Activated T-helper 17 cell treated with anti-CD3 and anti-CD28 coated beads, Interleukin-2, amount 50 U/mL, for 72 hours (primary cell): ENCODE results near the gene TRAF4. TPM values are rescaled to one million over a fixed set of nuclear protein-coding genes. Genes with fewer than 3 reads are reported as not detected.

Experiments used
- ATAC-seq: fragments of 150-1000 bp; cut with Tn5 transposase; replicated peaks from 2 replicates; pipeline ENCODE4 v1.10.0; 2021; ENCODE audit warnings: mild to moderate bottlenecking, moderate library complexity
- H3K27ac Mint-ChIP-seq: one replicate; pipeline ENCODE4 v1.8.0; 2022; ENCODE audit warnings: mixed read lengths
- H3K27me3 Mint-ChIP-seq: one replicate; pipeline ENCODE4 v1.8.0; 2022; ENCODE audit warnings: mixed read lengths
- H3K36me3 Mint-ChIP-seq: one replicate; pipeline ENCODE4 v1.8.0; 2022; ENCODE audit warnings: low read depth, mild to moderate bottlenecking, mixed read lengths
- H3K4me1 Mint-ChIP-seq: one replicate; pipeline ENCODE4 v1.8.0; 2022; ENCODE audit warnings: mixed read lengths
- H3K4me3 Mint-ChIP-seq: one replicate; pipeline ENCODE4 v1.8.0; 2022; ENCODE audit warnings: mild to moderate bottlenecking, mixed read lengths
- H3K9me3 Mint-ChIP-seq: one replicate; pipeline ENCODE4 v1.8.0; 2022; ENCODE audit warnings: mixed read lengths
- total RNA-seq, 2 donors: library from RNA; stranded (reverse); gene quantifications; one replicate each; pipeline ENCODE4 v1.2.3, GENCODE V29; 2022

The TRAF4 gene
- total RNA-seq, 2 donors from 2014 or later: 78.4 to 181 TPM

DNA sequence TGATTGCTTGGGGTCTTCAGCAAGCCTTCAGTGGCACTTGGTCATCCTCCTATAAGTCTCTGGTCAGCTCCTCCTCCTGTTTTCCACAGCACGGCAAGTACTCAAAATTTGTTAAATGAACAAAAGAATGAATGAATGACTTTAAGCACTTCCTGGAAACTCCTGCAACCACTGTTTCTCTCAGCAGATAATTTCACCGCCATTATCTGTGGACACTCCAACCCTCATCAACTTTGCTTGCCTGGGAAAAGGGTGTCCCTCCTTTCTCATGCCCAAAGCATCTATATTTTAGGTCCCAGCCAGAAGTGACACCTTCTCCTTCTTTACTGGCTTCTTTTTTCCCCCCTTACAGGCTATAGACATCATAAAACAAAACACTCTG lies 36.5 kb upstream of the TRAF4 start:
- peaks cover 9% of the 10 kb centered on the region for H3K4me1 Mint-ChIP-seq
- no peaks in the 10 kb centered on the region for H3K27me3 Mint-ChIP-seq
- H3K27ac Mint-ChIP-seq: peak overlapping the region; percentile 51
- peaks cover 32% of the 10 kb centered on the region for H3K36me3 Mint-ChIP-seq
- H3K9me3 Mint-ChIP-seq: no peaks in the 10 kb centered on the region
- H3K4me3 Mint-ChIP-seq: no peak overlapping the region
- ATAC-seq: no peak

DNA sequence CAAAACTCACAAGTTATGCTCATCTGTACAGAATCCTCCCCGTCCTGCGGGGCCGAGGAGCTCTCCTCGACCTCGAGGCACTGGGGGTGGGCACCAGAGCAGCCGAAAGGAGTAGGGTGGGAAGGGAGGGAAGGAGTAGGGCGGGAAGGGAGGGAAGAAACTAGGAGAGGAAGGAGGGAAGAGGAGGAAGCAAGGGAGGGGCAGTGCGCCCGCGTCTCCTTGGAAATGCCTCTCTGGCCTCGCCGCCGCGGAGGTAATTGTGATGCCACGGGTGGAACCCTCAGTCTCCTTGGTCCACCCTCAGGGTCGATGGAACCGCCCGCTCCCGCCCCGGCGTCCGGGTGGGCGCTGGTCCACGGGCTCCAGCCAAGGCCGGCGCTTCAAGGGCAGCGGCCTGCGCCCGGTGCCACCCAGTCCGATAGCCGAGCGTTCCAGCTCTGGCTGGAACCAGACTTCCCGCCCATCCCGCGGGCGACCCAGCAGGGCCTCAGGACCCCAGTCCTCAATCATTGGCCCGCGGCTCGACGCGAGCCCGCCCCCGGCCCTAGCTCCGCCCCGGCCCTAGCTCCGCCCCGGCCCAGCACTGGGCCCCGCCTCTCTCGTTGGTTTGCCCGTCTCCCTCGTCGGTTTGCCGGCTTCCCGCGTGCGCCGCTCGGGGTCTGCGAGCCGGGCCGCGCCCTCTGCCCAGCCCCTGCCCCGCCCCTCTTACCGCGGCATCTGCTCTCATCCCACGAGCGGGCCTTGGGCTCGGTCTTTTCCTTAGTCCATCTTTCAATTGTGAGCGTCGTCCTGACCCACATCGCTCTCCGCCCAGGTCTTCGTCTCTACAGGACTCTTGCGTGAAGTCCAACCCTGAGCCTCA lies 32.7 kb upstream of the TRAF4 start:
- H3K27me3 Mint-ChIP-seq: peaks cover 7% of the 10 kb centered on the region
- ATAC-seq: peak; percentile 90
- H3K27ac Mint-ChIP-seq: peak overlapping the region; percentile 74
- no peaks in the 10 kb centered on the region for H3K9me3 Mint-ChIP-seq
- peaks cover 1% of the 10 kb centered on the region for H3K36me3 Mint-ChIP-seq
- peak overlapping the region; percentile 91 for H3K4me3 Mint-ChIP-seq
- H3K4me1 Mint-ChIP-seq: peaks cover 12% of the 10 kb centered on the region

DNA sequence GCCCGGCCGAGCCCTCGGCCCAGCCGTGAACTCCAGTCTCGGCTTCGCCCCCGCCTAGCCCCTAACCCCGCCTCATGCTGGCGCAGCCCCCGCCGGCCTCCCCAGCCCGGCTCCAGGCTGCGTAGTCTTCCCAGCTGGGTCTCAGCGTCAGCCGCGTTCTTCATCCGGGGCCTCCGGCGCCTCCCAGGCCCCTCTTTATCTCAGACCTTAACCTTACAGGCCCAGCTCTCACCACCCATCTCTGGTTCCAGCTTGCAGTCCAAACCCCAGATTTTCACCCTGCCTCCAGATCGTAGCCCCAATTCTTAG lies 32.1 kb upstream of the TRAF4 start, which contains the start of gene PROCA1:
Gene PROCA1 (minus strand): TSS at position 166 of the 309 bp plus-strand sequence. CDS start 228 bp downstream, outside the sequence.
- Mint-ChIP-seq H3K9me3 (no peaks in the 10 kb centered on the region), H3K4me1 (peaks cover 12% of the 10 kb centered on the region), H3K4me3 (peak within 1 kb of the TSS; percentile 91), H3K27ac (peak within 1 kb of the TSS; percentile 74), H3K36me3 (no peaks in the 10 kb centered on the region), H3K27me3 (peaks cover 7% of the 10 kb centered on the region)
- peak; percentile 50 for ATAC-seq

DNA sequence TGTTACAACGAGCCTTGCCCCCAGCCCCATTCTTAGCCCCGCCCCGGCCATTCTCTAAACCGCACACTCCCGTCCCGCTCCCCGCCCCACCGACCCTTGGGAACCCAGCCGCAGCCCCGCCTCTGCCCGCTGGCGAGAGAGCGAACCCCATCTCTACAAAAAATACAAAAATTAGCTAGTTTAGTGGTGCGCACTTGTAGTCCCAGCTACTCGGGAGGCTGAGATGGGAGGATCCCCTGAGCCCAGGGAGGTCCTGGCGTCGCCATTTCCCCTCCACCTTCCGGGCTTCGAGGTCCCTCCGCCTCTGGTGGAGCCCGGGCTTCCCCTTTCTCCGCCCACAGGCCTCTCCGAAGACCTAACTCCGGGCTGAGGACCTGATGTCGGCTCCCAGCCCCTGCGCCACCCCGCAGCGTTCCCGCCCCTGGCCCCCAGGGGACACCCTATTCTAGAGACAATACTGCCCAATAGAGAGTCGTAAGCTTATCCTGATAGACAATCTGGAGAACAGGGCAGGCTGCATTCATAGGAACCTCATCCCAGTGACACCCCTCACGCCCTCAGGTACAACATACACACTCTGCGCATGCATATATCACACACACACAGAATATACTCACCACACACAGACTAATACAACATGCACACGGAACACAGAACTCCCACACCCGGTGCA lies 31.6 kb upstream of the TRAF4 start:
- H3K27ac Mint-ChIP-seq: peak overlapping the region; percentile 74
- peak overlapping the region; percentile 91 for H3K4me3 Mint-ChIP-seq
- peaks cover 11% of the 10 kb centered on the region for H3K4me1 Mint-ChIP-seq
- peak; percentile 56 for ATAC-seq
- H3K36me3 Mint-ChIP-seq: no peaks in the 10 kb centered on the region
- no peaks in the 10 kb centered on the region for H3K9me3 Mint-ChIP-seq
- H3K27me3 Mint-ChIP-seq: peaks cover 7% of the 10 kb centered on the region

DNA sequence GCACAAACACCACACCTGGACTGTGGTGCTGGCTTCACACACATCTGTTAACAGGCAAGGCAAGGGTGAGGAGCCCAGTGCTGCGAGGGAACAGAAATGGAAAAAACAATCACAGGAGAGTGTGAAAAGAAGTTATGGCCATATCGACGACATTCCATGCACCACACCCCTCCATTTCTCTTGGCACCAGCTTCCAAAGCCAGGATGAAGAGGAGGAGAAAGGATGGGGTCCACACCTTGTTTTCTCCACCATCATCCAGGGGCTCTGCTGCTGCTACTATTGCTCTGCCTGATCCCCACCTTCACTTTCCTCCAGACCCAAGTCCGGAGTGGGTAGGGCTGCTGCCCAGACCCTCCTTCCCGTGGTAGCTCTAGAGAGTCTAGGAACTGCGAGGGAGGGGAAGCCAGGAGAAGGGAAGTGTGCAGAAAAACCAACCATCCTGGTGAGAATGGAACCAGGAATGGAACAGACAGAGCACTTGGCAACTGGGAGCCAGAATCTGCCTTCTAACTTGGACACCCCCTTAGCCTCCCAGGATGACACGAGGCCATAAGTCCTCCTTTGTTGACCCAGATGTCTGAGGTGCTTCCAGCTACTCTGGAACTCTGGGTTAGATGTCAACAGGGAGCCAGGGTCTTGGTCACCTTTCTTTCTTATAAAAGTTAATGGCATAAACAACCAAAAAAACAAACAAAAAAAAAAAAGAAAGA lies 31.0 kb upstream of the TRAF4 start:
- H3K27me3 Mint-ChIP-seq: peaks cover 7% of the 10 kb centered on the region
- no peak for ATAC-seq
- no peaks in the 10 kb centered on the region for H3K9me3 Mint-ChIP-seq
- H3K4me3 Mint-ChIP-seq: peak overlapping the region; percentile 91
- H3K36me3 Mint-ChIP-seq: no peaks in the 10 kb centered on the region
- H3K27ac Mint-ChIP-seq: peak overlapping the region; percentile 74
- peaks cover 5% of the 10 kb centered on the region for H3K4me1 Mint-ChIP-seq

DNA sequence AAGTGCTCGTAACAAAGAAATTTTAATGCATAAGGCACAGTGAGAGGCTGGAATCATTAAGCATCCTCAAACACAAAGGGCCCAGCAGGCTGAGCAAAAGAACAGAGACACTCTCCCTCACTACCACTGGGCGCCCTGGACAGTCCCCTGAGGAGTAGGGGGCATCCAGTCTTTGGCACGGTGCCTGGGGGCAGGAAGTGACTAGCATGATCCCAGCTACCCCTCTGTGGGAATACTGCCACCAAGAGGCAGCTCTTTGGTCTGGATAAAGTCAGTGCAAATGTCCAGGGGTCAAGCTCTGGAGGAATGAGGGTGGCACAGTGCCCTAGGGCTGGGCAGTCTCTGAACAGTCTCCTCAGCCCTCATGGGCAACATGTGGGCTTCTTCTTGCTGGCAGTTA lies 29.5 kb upstream of the TRAF4 start:
- Mint-ChIP-seq H3K27ac (peak overlapping the region; percentile 52), H3K27me3 (peaks cover 7% of the 10 kb centered on the region), H3K4me1 (peaks cover 15% of the 10 kb centered on the region), H3K36me3 (no peaks in the 10 kb centered on the region), H3K9me3 (no peaks in the 10 kb centered on the region), H3K4me3 (no peak overlapping the region)
- ATAC-seq: no peak

DNA sequence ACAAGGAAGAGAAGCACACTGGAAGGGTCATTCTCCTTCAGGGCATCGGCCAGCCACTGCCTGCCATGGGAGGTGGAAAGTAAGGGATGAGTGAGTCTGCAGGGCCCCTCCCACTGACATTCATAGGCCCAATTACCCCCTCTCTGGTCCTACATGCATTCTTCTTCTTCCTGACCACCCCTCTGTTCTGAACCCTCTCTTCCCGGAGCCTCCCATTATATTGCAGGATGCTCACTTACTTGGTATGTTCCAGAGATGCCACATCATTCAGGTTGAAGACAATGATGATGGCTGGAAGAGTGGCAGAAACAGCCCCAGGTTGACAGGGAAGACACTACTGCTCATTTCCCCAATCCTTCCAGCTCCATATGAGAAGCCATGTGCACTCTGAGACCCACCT lies 28.6 kb upstream of the TRAF4 start:
- no peak overlapping the region for H3K27ac Mint-ChIP-seq
- peaks cover 7% of the 10 kb centered on the region for H3K27me3 Mint-ChIP-seq
- H3K4me1 Mint-ChIP-seq: peaks cover 18% of the 10 kb centered on the region
- ATAC-seq: no peak
- H3K9me3 Mint-ChIP-seq: no peaks in the 10 kb centered on the region
- no peak overlapping the region for H3K4me3 Mint-ChIP-seq
- H3K36me3 Mint-ChIP-seq: peaks cover 9% of the 10 kb centered on the region

DNA sequence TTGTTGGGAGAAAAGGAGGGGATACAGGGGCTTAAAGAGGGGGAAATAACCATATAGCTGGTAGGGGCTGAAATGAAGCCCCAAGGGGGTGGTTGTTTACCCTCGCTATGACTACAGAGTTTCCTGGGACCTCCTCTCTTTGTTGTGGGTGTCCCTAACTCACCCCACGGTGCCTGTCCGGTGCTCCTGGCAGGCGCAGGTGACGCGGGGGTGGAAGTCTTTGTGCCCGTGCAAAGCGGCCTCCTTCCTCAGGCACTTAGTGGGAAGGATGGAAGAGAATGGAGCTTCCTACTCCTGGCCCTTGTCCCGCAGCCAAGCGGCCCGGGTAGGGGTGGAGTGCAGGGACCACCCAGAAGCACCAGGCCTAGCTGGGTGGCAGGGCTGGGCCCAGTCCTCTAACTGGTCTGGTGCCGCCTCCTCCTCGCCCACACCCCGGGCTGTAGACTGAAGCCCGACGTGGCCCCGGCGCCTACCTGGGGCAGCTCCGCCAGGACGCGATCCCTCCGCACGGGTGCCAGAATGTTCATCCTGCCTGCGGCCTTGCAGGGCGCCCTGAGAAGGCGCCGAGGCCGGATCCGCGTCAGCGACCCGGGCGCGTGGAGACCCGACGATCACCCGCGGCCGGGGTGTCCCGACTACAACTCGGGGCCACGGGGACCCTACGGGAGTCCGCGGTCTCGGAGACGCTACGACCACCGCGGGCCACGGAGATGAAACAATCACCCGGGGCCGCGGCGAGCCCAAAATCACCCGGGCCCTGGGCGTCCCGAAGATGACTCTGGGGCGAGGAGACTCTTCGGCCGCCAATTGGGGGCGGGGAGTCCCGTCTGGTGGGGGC lies 26.9 kb upstream of the TRAF4 start:
- Mint-ChIP-seq H3K27ac (no peak overlapping the region), H3K4me3 (no peak overlapping the region), H3K27me3 (peaks cover 7% of the 10 kb centered on the region)

DNA sequence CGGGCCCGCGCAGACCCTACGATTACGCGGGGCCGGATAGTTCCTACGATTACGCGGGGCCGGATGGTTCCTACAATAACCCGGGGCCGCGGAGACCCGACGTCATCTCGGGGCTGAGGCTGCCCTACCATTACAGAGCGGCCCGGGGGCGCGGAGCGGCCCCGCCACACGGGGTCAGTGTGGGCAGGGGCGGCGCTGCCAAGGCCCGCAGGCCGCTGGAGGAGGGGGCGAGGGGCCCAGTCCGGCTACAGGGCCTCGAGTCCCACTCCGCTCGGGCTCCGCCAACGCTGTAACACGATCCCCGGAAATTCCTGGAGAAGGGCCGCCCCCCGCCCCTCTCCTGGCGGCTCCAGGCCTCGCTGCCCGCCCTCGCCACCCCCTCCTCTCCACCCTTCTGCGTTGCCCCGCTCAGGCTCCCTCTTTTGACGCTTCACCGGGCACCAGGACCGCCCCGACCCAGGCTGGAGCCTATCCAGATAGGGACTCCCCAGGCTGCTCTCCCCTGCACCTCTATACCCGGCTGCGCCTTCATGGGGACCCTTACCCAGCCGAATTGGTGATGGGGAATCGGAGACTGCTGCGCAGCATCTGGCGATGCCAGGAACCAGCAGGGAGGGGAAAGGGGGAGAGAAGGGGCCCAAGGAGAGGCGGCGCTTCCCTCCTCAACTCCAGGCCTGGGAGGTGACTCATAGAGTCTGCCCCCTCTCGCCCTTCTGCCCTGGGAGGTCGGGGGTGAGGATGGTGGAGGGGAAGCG lies 26.1 kb upstream of the TRAF4 start, which contains the start of gene RAB34:
Gene RAB34 (minus strand): TSS at position 291 of the 755 bp plus-strand sequence. CDS start 602 bp downstream, outside the sequence.
- peaks cover 7% of the 10 kb centered on the region for H3K27me3 Mint-ChIP-seq
- H3K27ac Mint-ChIP-seq: no peak within 1 kb of the TSS
- ATAC-seq: no peak
- H3K36me3 Mint-ChIP-seq: peaks cover 34% of the 10 kb centered on the region
- H3K4me3 Mint-ChIP-seq: peak within 1 kb of the TSS; percentile 100
- H3K9me3 Mint-ChIP-seq: no peaks in the 10 kb centered on the region
- peaks cover 13% of the 10 kb centered on the region for H3K4me1 Mint-ChIP-seq

More for the DNA sequence above, 26.9 kb upstream of the TRAF4 start:
- ATAC-seq: no peak
- peaks cover 26% of the 10 kb centered on the region for H3K36me3 Mint-ChIP-seq
- peaks cover 18% of the 10 kb centered on the region for H3K4me1 Mint-ChIP-seq
- no peaks in the 10 kb centered on the region for H3K9me3 Mint-ChIP-seq

DNA sequence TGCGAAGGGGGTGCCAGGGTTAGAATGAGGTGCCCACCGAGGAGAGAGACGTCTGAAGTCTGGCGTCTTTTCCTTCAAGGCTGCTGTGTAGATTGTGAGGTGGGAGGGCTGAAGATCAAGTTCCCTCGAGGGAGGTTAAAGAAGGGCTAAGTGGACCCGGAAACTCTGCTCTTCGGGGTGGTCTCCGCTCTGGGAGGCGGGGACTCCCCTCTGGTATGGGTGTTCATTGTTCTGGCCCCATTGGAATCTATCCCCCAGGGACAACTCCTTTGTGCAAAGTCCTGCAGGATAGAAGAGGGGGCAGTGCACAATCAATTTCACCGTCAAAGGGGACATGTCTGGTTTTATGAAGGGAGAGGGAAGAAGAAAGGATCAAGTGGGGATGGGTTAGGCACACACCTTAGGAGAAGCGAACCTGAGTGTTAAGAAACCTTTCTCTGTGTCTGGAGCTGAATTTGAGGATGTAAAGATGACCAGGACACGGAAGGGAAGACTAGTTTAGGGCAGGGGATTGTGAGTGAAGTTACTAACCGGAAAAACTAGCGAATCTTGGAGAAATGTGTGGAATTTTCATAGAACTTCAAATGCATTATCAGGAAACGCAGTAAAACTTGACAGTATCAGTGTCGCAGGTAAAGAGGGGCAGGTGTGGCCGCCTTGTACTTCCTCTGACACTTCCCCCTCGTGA lies 25.3 kb upstream of the TRAF4 start:
- peaks cover 41% of the 10 kb centered on the region for H3K36me3 Mint-ChIP-seq
- no peak for ATAC-seq
- H3K9me3 Mint-ChIP-seq: no peaks in the 10 kb centered on the region
- H3K27me3 Mint-ChIP-seq: peaks cover 7% of the 10 kb centered on the region
- H3K4me1 Mint-ChIP-seq: peaks cover 18% of the 10 kb centered on the region
- H3K4me3 Mint-ChIP-seq: peak overlapping the region; percentile 100
- no peak overlapping the region for H3K27ac Mint-ChIP-seq

DNA sequence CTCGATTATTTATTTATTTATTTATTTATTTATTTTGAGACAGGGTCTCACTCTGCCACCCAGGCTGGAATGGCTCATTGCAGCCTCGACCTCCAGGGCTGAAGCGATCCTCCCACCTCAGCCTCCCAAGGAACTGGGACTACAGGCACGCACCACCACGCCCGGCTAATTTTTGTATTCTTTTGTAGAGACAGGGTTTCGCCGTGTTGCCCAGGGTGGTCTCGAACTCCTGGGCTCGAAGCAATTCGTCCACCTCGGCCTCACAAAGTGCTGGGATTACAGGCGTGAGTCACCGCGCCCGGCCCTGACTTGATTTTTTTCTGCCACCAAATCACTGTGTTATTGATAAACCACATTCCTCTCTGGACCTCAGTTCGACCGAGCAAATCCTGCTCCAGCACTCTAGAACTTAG lies 24.8 kb upstream of the TRAF4 start:
- Mint-ChIP-seq H3K27ac (peak overlapping the region; percentile 99), H3K36me3 (peaks cover 47% of the 10 kb centered on the region), H3K4me3 (peak overlapping the region; percentile 100), H3K27me3 (peaks cover 7% of the 10 kb centered on the region), H3K4me1 (peaks cover 22% of the 10 kb centered on the region), H3K9me3 (no peaks in the 10 kb centered on the region)
- peak; percentile 0 for ATAC-seq

DNA sequence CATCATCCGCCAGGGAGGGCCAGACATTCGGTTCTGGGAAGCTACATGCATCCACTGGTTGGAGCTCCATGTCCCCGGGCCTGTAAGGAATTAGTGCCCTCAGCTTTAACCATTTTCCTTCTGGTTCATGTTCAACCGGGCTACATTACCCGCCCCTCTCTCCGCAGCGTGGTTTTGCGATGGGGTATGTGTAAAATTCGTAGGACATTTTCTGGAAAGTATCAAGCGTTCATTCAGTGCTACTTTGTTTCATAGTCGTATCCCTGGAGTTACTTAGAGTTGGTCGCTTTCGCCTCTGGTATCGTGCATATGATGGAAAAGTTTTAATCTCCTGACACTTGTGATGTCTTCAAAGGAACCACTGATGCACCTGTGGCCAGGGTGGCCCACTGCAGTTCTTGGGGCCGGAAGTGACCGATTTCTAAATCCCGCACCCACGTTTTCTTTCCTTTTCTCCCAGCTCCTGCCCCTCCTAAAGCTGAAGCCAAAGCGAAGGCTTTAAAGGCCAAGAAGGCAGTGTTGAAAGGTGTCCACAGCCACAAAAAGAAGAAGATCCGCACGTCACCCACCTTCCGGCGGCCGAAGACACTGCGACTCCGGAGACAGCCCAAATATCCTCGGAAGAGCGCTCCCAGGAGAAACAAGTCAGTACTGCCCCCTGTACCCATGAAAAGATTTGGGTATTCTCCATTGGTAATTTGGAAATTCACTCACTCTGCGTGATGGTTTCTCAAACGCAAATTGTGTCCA lies 23.4 kb upstream of the TRAF4 start:
- peak; percentile 7 for ATAC-seq
- Mint-ChIP-seq H3K4me3 (peak overlapping the region; percentile 100), H3K36me3 (peaks cover 61% of the 10 kb centered on the region), H3K9me3 (no peaks in the 10 kb centered on the region), H3K27me3 (peaks cover 3% of the 10 kb centered on the region), H3K4me1 (peaks cover 30% of the 10 kb centered on the region), H3K27ac (peak overlapping the region; percentile 99)
